Measurements from ENCODE around the gene TMPRSS11B.

DNA sequence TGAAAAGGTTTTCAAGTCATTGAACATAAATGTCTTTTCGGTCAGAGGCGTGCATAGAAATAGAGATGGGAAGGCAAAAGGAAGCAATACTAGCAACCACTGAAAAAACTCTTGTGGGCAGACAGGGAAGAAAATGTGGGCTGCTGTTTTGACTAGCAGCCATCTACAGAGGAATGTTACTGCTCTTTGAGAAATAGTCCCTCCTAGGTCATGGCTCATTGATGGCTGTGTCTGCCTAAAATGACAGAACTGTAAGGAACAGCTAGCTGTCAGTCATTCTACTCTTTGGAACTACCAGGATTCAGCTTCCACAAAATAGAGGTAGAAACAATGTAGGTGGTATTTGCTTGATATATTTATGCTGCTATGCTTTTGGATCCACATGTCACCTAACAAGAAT is 26.9 kb upstream of the TMPRSS11B start:
- TF ChIP-seq, protein P1, sequence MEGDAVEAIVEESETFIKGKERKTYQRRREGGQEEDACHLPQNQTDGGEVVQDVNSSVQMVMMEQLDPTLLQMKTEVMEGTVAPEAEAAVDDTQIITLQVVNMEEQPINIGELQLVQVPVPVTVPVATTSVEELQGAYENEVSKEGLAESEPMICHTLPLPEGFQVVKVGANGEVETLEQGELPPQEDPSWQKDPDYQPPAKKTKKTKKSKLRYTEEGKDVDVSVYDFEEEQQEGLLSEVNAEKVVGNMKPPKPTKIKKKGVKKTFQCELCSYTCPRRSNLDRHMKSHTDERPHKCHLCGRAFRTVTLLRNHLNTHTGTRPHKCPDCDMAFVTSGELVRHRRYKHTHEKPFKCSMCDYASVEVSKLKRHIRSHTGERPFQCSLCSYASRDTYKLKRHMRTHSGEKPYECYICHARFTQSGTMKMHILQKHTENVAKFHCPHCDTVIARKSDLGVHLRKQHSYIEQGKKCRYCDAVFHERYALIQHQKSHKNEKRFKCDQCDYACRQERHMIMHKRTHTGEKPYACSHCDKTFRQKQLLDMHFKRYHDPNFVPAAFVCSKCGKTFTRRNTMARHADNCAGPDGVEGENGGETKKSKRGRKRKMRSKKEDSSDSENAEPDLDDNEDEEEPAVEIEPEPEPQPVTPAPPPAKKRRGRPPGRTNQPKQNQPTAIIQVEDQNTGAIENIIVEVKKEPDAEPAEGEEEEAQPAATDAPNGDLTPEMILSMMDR (IDR thresholded peaks at IDR 0.05): no peak
- no peak for TF ChIP-seq POLR2A (IDR thresholded peaks at IDR 0.05)
